ENCODE measurements around the gene FKBP2.

The FKBP2 gene

GRCh38 chr11:64219354-64219684 lies 21.6 kb upstream of the FKBP2 start:
- no peak for DNase-seq (ENCODE audit: low read depth in 2 of 2)

- DNase-seq (ENCODE audit: low read depth in 2 of 2) = no peak
Measured at GRCh38 chr11:64219755-64220154, 21.1 kb upstream of the FKBP2 start.

- no peak for DNase-seq (ENCODE audit: low read depth in 2 of 2)
Measured at GRCh38 chr11:64220271-64220670, 20.6 kb upstream of the FKBP2 start.

GRCh38 chr11:64220798-64221197 lies 20.1 kb upstream of the FKBP2 start:
- no peak for DNase-seq (ENCODE audit: low read depth in 2 of 2)

GRCh38 chr11:64222651-64223000 lies 18.3 kb upstream of the FKBP2 start:
- no peak for DNase-seq (ENCODE audit: low read depth in 2 of 2)

- DNase-seq (ENCODE audit: low read depth in 2 of 2) = no peak
Measured at GRCh38 chr11:64223001-64223651, 17.8 kb upstream of the FKBP2 start.

- no peak for DNase-seq (ENCODE audit: low read depth in 2 of 2)
Measured at GRCh38 chr11:64224151-64224890, 16.6 kb upstream of the FKBP2 start.

GRCh38 chr11:64224891-64225607 lies 15.8 kb upstream of the FKBP2 start:
- DNase-seq (ENCODE audit: low read depth in 2 of 2) = no peak

GRCh38 chr11:64225608-64226506 lies 15.0 kb upstream of the FKBP2 start, which contains the start of the genes NUDT22 and TRPT1:
NUDT22 (plus strand) TSS chr11:64226274; CDS start chr11:64226653, 379 bp downstream.
TRPT1 (minus strand) TSS chr11:64226186; CDS start chr11:64225860, 326 bp downstream.
- peak; percentile 89 to 95 for DNase-seq (ENCODE audit: low read depth in 2 of 2)

- no peak for DNase-seq (ENCODE audit: low read depth in 2 of 2)
Measured at GRCh38 chr11:64226507-64227051, 14.3 kb upstream of the FKBP2 start.

- no peak for DNase-seq (ENCODE audit: low read depth in 2 of 2)
Measured at GRCh38 chr11:64227405-64227956, 13.4 kb upstream of the FKBP2 start.

GRCh38 chr11:64229090-64229743 lies 11.7 kb upstream of the FKBP2 start:
- DNase-seq (ENCODE audit: low read depth in 2 of 2) = no peak

- no peak for DNase-seq (ENCODE audit: low read depth in 2 of 2)
Measured at GRCh38 chr11:64229744-64230170, 11.1 kb upstream of the FKBP2 start.

GRCh38 chr11:64230171-64230984 lies 10.5 kb upstream of the FKBP2 start, which contains the start of gene DNAJC4:
DNAJC4 (plus strand) TSS chr11:64230548; CDS start chr11:64230855, 307 bp downstream.
- peak; percentile 75 to 88 for DNase-seq (ENCODE audit: low read depth in 2 of 2)

GRCh38 chr11:64230985-64231365 lies 9.9 kb upstream of the FKBP2 start:
- no peak for DNase-seq (ENCODE audit: low read depth in 2 of 2)

- no peak for DNase-seq (ENCODE audit: low read depth in 2 of 2)
Measured at GRCh38 chr11:64231546-64231945, 9.3 kb upstream of the FKBP2 start.

- DNase-seq (ENCODE audit: low read depth in 2 of 2) = no peak
Measured at GRCh38 chr11:64232182-64232966, 8.5 kb upstream of the FKBP2 start.

- DNase-seq (ENCODE audit: low read depth in 2 of 2) = no peak
Measured at GRCh38 chr11:64232967-64233315, 8.0 kb upstream of the FKBP2 start.

Data from stimulated activated CD4-positive, alpha-beta T cell treated with anti-CD3 and anti-CD28 coated beads, Interleukin-12 subunit alpha, Interleukin-12 subunit beta, amount 100 ng/mL, for 24 hours (primary cell).